Osteocyte (in vitro differentiated cells): ENCODE data around the gene NFIX. TPM values are rescaled to one million over a fixed set of nuclear protein-coding genes. Genes with fewer than 3 reads are reported as not detected.
A peak's percentile ranks its signal among the peaks of the same experiment; 100 is the strongest.

Experiments
- DNase-seq: peaks from one replicate; pipeline ENCODE4 v3.0.0; 2021; ENCODE audit warnings: mixed read lengths; ENCODE audit not compliant: unreplicated experiment; ENCODE audit errors: extremely low spot score
- H3K27ac Mint-ChIP-seq: one replicate; pipeline ENCODE4 v1.8.0; 2021; ENCODE audit warnings: mild to moderate bottlenecking, mixed read lengths; ENCODE audit not compliant: unreplicated experiment
- H3K27me3 Mint-ChIP-seq: one replicate; pipeline ENCODE4 v1.8.0; 2021; ENCODE audit warnings: mixed read lengths; ENCODE audit not compliant: unreplicated experiment
- H3K36me3 Mint-ChIP-seq: one replicate; pipeline ENCODE4 v1.8.0; 2021; ENCODE audit warnings: mixed read lengths; ENCODE audit not compliant: unreplicated experiment
- H3K4me1 Mint-ChIP-seq: one replicate; pipeline ENCODE4 v1.8.0; 2021; ENCODE audit warnings: mixed read lengths; ENCODE audit not compliant: unreplicated experiment
- H3K4me3 Mint-ChIP-seq: one replicate; pipeline ENCODE4 v1.8.0; 2021; ENCODE audit warnings: mild to moderate bottlenecking, moderate library complexity, mixed read lengths; ENCODE audit not compliant: unreplicated experiment
- H3K9me3 Mint-ChIP-seq: one replicate; pipeline ENCODE4 v1.8.0; 2021; ENCODE audit warnings: mixed read lengths; ENCODE audit not compliant: unreplicated experiment
- CTCF ChIP-seq: fragments of 200-600 bp; sonication (generic); IDR thresholded peaks from 2 replicates; pipeline ENCODE4 v1.5.0; 2021; ENCODE audit warnings: antibody characterized with exemption, mild to moderate bottlenecking, moderate library complexity
- total RNA-seq: library from RNA; stranded (reverse); gene quantifications from 2 replicates; pipeline ENCODE4 v1.2.1, GENCODE V29; 2021

NFIX gene
- total RNA-seq, 1 donor from 2014 or later = 87.0 TPM

GRCh38 chr19:13013649-13014048, 18.4 kb downstream of the NFIX start:
- no peak for DNase-seq
- peaks cover 61% of the 10 kb centered on the region for H3K4me1 Mint-ChIP-seq
- TF ChIP-seq CTCF = no peak

GRCh38 chr19:13014101-13014920, 19.0 kb downstream of the NFIX start:
- H3K27me3 Mint-ChIP-seq = peaks cover 78% of the 10 kb centered on the region
- no peak for TF ChIP-seq CTCF
- DNase-seq = no peak

More at GRCh38 chr19:13013649-13014048, 18.4 kb downstream of the NFIX start:
- peak overlapping the region; percentile 91 for H3K27ac Mint-ChIP-seq
- peaks cover 31% of the 10 kb centered on the region for H3K36me3 Mint-ChIP-seq
- H3K27me3 Mint-ChIP-seq = peaks cover 76% of the 10 kb centered on the region
- peak overlapping the region; percentile 77 for H3K4me3 Mint-ChIP-seq
- no peaks in the 10 kb centered on the region for H3K9me3 Mint-ChIP-seq

GRCh38 chr19:13014921-13015280, 19.6 kb downstream of the NFIX start:
- peaks cover 79% of the 10 kb centered on the region for H3K27me3 Mint-ChIP-seq

More at GRCh38 chr19:13014101-13014920, 19.0 kb downstream of the NFIX start:
- H3K27ac Mint-ChIP-seq = peak overlapping the region; percentile 91
- H3K4me3 Mint-ChIP-seq = peak overlapping the region; percentile 77
- H3K36me3 Mint-ChIP-seq = peaks cover 27% of the 10 kb centered on the region
- no peaks in the 10 kb centered on the region for H3K9me3 Mint-ChIP-seq
- peaks cover 61% of the 10 kb centered on the region for H3K4me1 Mint-ChIP-seq

GRCh38 chr19:13015361-13016223, 20.3 kb downstream of the NFIX start:
- H3K27ac Mint-ChIP-seq = no peak overlapping the region
- peaks cover 57% of the 10 kb centered on the region for H3K4me1 Mint-ChIP-seq
- H3K4me3 Mint-ChIP-seq = no peak overlapping the region
- no peak for TF ChIP-seq CTCF
- DNase-seq = no peak
- H3K27me3 Mint-ChIP-seq = peaks cover 83% of the 10 kb centered on the region
- peaks cover 30% of the 10 kb centered on the region for H3K36me3 Mint-ChIP-seq
- no peaks in the 10 kb centered on the region for H3K9me3 Mint-ChIP-seq

More at GRCh38 chr19:13014921-13015280, 19.6 kb downstream of the NFIX start:
- Mint-ChIP-seq H3K4me1 (peaks cover 57% of the 10 kb centered on the region), H3K9me3 (no peaks in the 10 kb centered on the region), H3K27ac (no peak overlapping the region), H3K4me3 (no peak overlapping the region), H3K36me3 (peaks cover 29% of the 10 kb centered on the region)
- DNase-seq = no peak
- TF ChIP-seq CTCF = no peak

- H3K9me3 Mint-ChIP-seq = no peaks in the 10 kb centered on the region
Observed at GRCh38 chr19:13016245-13016627, 21.0 kb downstream of the NFIX start.

More at GRCh38 chr19:13016245-13016627, 21.0 kb downstream of the NFIX start:
- H3K36me3 Mint-ChIP-seq = peaks cover 32% of the 10 kb centered on the region
- no peak overlapping the region for H3K4me3 Mint-ChIP-seq
- H3K4me1 Mint-ChIP-seq = peaks cover 53% of the 10 kb centered on the region
- peaks cover 80% of the 10 kb centered on the region for H3K27me3 Mint-ChIP-seq
- TF ChIP-seq CTCF = no peak
- H3K27ac Mint-ChIP-seq = no peak overlapping the region
- no peak for DNase-seq
